ENCODE results near the gene TFAP2A. TPM values are rescaled to one million over a fixed set of nuclear protein-coding genes. Genes with fewer than 3 reads are reported as not detected.
A peak's percentile ranks its signal among the peaks of the same experiment; 100 is the strongest.

TFAP2A gene
- total RNA-seq, 1 donor from 2014 or later: not detected

- Histone ChIP-seq H3K27ac (ENCODE audit: low read depth, low read length) (no peak overlapping the region), H3K9ac (ENCODE audit: low read depth in 1 of 3, low read length in 3 of 3) (no peak overlapping the region), H3K36me3 (ENCODE audit: control insufficient read depth in 3 of 3, insufficient read depth in 3 of 3, low read length in 3 of 3) (no peaks in the 10 kb centered on the region), H3K4me1 (ENCODE audit: control insufficient read depth in 3 of 3, insufficient read depth in 3 of 3, low read length in 3 of 3) (no peaks in the 10 kb centered on the region), H3K4me3 (ENCODE audit: low read length in 3 of 3) (no peak overlapping the region), H3K9me3 (ENCODE audit: control insufficient read depth in 3 of 3, low read length in 3 of 3) (no peaks in the 10 kb centered on the region), H3K27me3 (ENCODE audit: control insufficient read depth in 3 of 3, insufficient read depth in 3 of 3, low read length in 3 of 3) (peaks cover 6 to 10% (median 6%) of the 10 kb centered on the region in 3 donors)
Observed at GRCh38 chr6:10373642-10374359, 41.1 kb downstream of the TFAP2A start.

GRCh38 chr6:10369896-10370295, 45.0 kb downstream of the TFAP2A start:
- no peak overlapping the region for H3K9ac ChIP-seq (ENCODE audit: low read depth in 1 of 3, low read length in 3 of 3)
- peaks cover 0 to 6% (median 0%) of the 10 kb centered on the region in 3 donors for H3K27me3 ChIP-seq (ENCODE audit: control insufficient read depth in 3 of 3, insufficient read depth in 3 of 3, low read length in 3 of 3)
- H3K36me3 ChIP-seq (ENCODE audit: control insufficient read depth in 3 of 3, insufficient read depth in 3 of 3, low read length in 3 of 3): no peaks in the 10 kb centered on the region
- H3K4me3 ChIP-seq (ENCODE audit: low read length in 3 of 3): no peak overlapping the region
- no peaks in the 10 kb centered on the region for H3K4me1 ChIP-seq (ENCODE audit: control insufficient read depth in 3 of 3, insufficient read depth in 3 of 3, low read length in 3 of 3)
- no peaks in the 10 kb centered on the region for H3K9me3 ChIP-seq (ENCODE audit: control insufficient read depth in 3 of 3, low read length in 3 of 3)
- H3K27ac ChIP-seq (ENCODE audit: low read depth, low read length): no peak overlapping the region

GRCh38 chr6:10368861-10369260, 46.0 kb downstream of the TFAP2A start:
- Histone ChIP-seq H3K9me3 (ENCODE audit: control insufficient read depth in 3 of 3, low read length in 3 of 3) (no peaks in the 10 kb centered on the region), H3K4me1 (ENCODE audit: control insufficient read depth in 3 of 3, insufficient read depth in 3 of 3, low read length in 3 of 3) (no peaks in the 10 kb centered on the region), H3K27ac (ENCODE audit: low read depth, low read length) (no peak overlapping the region), H3K4me3 (ENCODE audit: low read length in 3 of 3) (no peak overlapping the region), H3K9ac (ENCODE audit: low read depth in 1 of 3, low read length in 3 of 3) (no peak overlapping the region), H3K36me3 (ENCODE audit: control insufficient read depth in 3 of 3, insufficient read depth in 3 of 3, low read length in 3 of 3) (no peaks in the 10 kb centered on the region), H3K27me3 (ENCODE audit: control insufficient read depth in 3 of 3, insufficient read depth in 3 of 3, low read length in 3 of 3) (peaks cover 0 to 6% (median 0%) of the 10 kb centered on the region in 3 donors)

- Histone ChIP-seq H3K36me3 (ENCODE audit: control insufficient read depth in 3 of 3, insufficient read depth in 3 of 3, low read length in 3 of 3) (no peaks in the 10 kb centered on the region), H3K9me3 (ENCODE audit: control insufficient read depth in 3 of 3, low read length in 3 of 3) (no peaks in the 10 kb centered on the region), H3K27ac (ENCODE audit: low read depth, low read length) (no peak overlapping the region), H3K4me3 (ENCODE audit: low read length in 3 of 3) (no peak overlapping the region), H3K27me3 (ENCODE audit: control insufficient read depth in 3 of 3, insufficient read depth in 3 of 3, low read length in 3 of 3) (peaks cover 0 to 3% (median 2%) of the 10 kb centered on the region in 3 donors), H3K9ac (ENCODE audit: low read depth in 1 of 3, low read length in 3 of 3) (no peak overlapping the region), H3K4me1 (ENCODE audit: control insufficient read depth in 3 of 3, insufficient read depth in 3 of 3, low read length in 3 of 3) (no peaks in the 10 kb centered on the region)
Observed at GRCh38 chr6:10363911-10364310, 51.0 kb downstream of the TFAP2A start.

- Histone ChIP-seq H3K27ac (ENCODE audit: low read depth, low read length) (no peak overlapping the region), H3K27me3 (ENCODE audit: control insufficient read depth in 3 of 3, insufficient read depth in 3 of 3, low read length in 3 of 3) (peaks cover 0 to 3% (median 2%) of the 10 kb centered on the region in 3 donors), H3K36me3 (ENCODE audit: control insufficient read depth in 3 of 3, insufficient read depth in 3 of 3, low read length in 3 of 3) (no peaks in the 10 kb centered on the region), H3K9ac (ENCODE audit: low read depth in 1 of 3, low read length in 3 of 3) (no peak overlapping the region), H3K9me3 (ENCODE audit: control insufficient read depth in 3 of 3, low read length in 3 of 3) (no peaks in the 10 kb centered on the region), H3K4me1 (ENCODE audit: control insufficient read depth in 3 of 3, insufficient read depth in 3 of 3, low read length in 3 of 3) (no peaks in the 10 kb centered on the region), H3K4me3 (ENCODE audit: low read length in 3 of 3) (no peak overlapping the region)
Observed at GRCh38 chr6:10362300-10362699, 52.6 kb downstream of the TFAP2A start.

GRCh38 chr6:10361428-10361827, 53.4 kb downstream of the TFAP2A start:
- Histone ChIP-seq H3K4me3 (ENCODE audit: low read length in 3 of 3) (no peak overlapping the region), H3K9me3 (ENCODE audit: control insufficient read depth in 3 of 3, low read length in 3 of 3) (no peaks in the 10 kb centered on the region), H3K4me1 (ENCODE audit: control insufficient read depth in 3 of 3, insufficient read depth in 3 of 3, low read length in 3 of 3) (no peaks in the 10 kb centered on the region), H3K9ac (ENCODE audit: low read depth in 1 of 3, low read length in 3 of 3) (no peak overlapping the region), H3K27ac (ENCODE audit: low read depth, low read length) (no peak overlapping the region), H3K27me3 (ENCODE audit: control insufficient read depth in 3 of 3, insufficient read depth in 3 of 3, low read length in 3 of 3) (peaks cover 0 to 3% (median 2%) of the 10 kb centered on the region in 3 donors), H3K36me3 (ENCODE audit: control insufficient read depth in 3 of 3, insufficient read depth in 3 of 3, low read length in 3 of 3) (no peaks in the 10 kb centered on the region)

GRCh38 chr6:10359581-10359980, 55.3 kb downstream of the TFAP2A start:
- no peak overlapping the region for H3K27ac ChIP-seq (ENCODE audit: low read depth, low read length)
- no peaks in the 10 kb centered on the region for H3K4me1 ChIP-seq (ENCODE audit: control insufficient read depth in 3 of 3, insufficient read depth in 3 of 3, low read length in 3 of 3)
- H3K4me3 ChIP-seq (ENCODE audit: low read length in 3 of 3): no peak overlapping the region
- no peak overlapping the region for H3K9ac ChIP-seq (ENCODE audit: low read depth in 1 of 3, low read length in 3 of 3)
- peaks cover 0 to 3% (median 0%) of the 10 kb centered on the region in 3 donors for H3K27me3 ChIP-seq (ENCODE audit: control insufficient read depth in 3 of 3, insufficient read depth in 3 of 3, low read length in 3 of 3)
- H3K36me3 ChIP-seq (ENCODE audit: control insufficient read depth in 3 of 3, insufficient read depth in 3 of 3, low read length in 3 of 3): no peaks in the 10 kb centered on the region
- H3K9me3 ChIP-seq (ENCODE audit: control insufficient read depth in 3 of 3, low read length in 3 of 3): no peaks in the 10 kb centered on the region

- Histone ChIP-seq H3K9ac (ENCODE audit: low read depth in 1 of 3, low read length in 3 of 3) (no peak overlapping the region), H3K36me3 (ENCODE audit: control insufficient read depth in 3 of 3, insufficient read depth in 3 of 3, low read length in 3 of 3) (no peaks in the 10 kb centered on the region), H3K27ac (ENCODE audit: low read depth, low read length) (no peak overlapping the region), H3K9me3 (ENCODE audit: control insufficient read depth in 3 of 3, low read length in 3 of 3) (peaks cover 0 to 3% (median 0%) of the 10 kb centered on the region in 3 donors), H3K4me1 (ENCODE audit: control insufficient read depth in 3 of 3, insufficient read depth in 3 of 3, low read length in 3 of 3) (no peaks in the 10 kb centered on the region), H3K27me3 (ENCODE audit: control insufficient read depth in 3 of 3, insufficient read depth in 3 of 3, low read length in 3 of 3) (no peaks in the 10 kb centered on the region), H3K4me3 (ENCODE audit: low read length in 3 of 3) (no peak overlapping the region)
Observed at GRCh38 chr6:10355115-10355702, 59.7 kb downstream of the TFAP2A start.

GRCh38 chr6:10351791-10352190, 63.1 kb downstream of the TFAP2A start:
- H3K4me3 ChIP-seq (ENCODE audit: low read length in 3 of 3): peak overlapping the region in 1 of 3 donors; percentile 7
- no peaks in the 10 kb centered on the region for H3K36me3 ChIP-seq (ENCODE audit: control insufficient read depth in 3 of 3, insufficient read depth in 3 of 3, low read length in 3 of 3)
- H3K27ac ChIP-seq (ENCODE audit: low read depth, low read length): no peak overlapping the region
- H3K4me1 ChIP-seq (ENCODE audit: control insufficient read depth in 3 of 3, insufficient read depth in 3 of 3, low read length in 3 of 3): no peaks in the 10 kb centered on the region
- H3K9ac ChIP-seq (ENCODE audit: low read depth in 1 of 3, low read length in 3 of 3): no peak overlapping the region
- no peaks in the 10 kb centered on the region for H3K27me3 ChIP-seq (ENCODE audit: control insufficient read depth in 3 of 3, insufficient read depth in 3 of 3, low read length in 3 of 3)
- H3K9me3 ChIP-seq (ENCODE audit: control insufficient read depth in 3 of 3, low read length in 3 of 3): peaks cover 0 to 3% (median 0%) of the 10 kb centered on the region in 3 donors

- no peaks in the 10 kb centered on the region for H3K27me3 ChIP-seq (ENCODE audit: control insufficient read depth in 3 of 3, insufficient read depth in 3 of 3, low read length in 3 of 3)
- no peak overlapping the region for H3K9ac ChIP-seq (ENCODE audit: low read depth in 1 of 3, low read length in 3 of 3)
- no peak overlapping the region for H3K27ac ChIP-seq (ENCODE audit: low read depth, low read length)
- no peaks in the 10 kb centered on the region for H3K4me1 ChIP-seq (ENCODE audit: control insufficient read depth in 3 of 3, insufficient read depth in 3 of 3, low read length in 3 of 3)
- peaks cover 0 to 3% (median 2%) of the 10 kb centered on the region in 3 donors for H3K9me3 ChIP-seq (ENCODE audit: control insufficient read depth in 3 of 3, low read length in 3 of 3)
- no peaks in the 10 kb centered on the region for H3K36me3 ChIP-seq (ENCODE audit: control insufficient read depth in 3 of 3, insufficient read depth in 3 of 3, low read length in 3 of 3)
- H3K4me3 ChIP-seq (ENCODE audit: low read length in 3 of 3): no peak overlapping the region
Observed at GRCh38 chr6:10350720-10351119, 64.2 kb downstream of the TFAP2A start.
